GM12878 (cell line): ENCODE data around the gene LIMS1. TPM values are rescaled to one million over a fixed set of nuclear protein-coding genes. Genes with fewer than 3 reads are reported as not detected.

Experiments used
- CREM ChIP-seq: IDR thresholded peaks from 2 replicates; pipeline ENCODE4 v1.6.1; 2014; ENCODE audit warnings: antibody characterized with exemption, low read depth
- E2F8 ChIP-seq: fragments of 450-650 bp; IDR thresholded peaks from 2 replicates; pipeline ENCODE4 v1.6.1; 2018; ENCODE audit warnings: mild to moderate bottlenecking, low read depth, moderate library complexity; ENCODE audit not compliant: partially characterized antibody
- ELK1 ChIP-seq: IDR thresholded peaks from 2 replicates; pipeline ENCODE4 v1.6.1; 2012; ENCODE audit warnings: low read depth, low read length, improper control_type of control experiment
- GABPA ChIP-seq: IDR thresholded peaks from 2 replicates; pipeline ENCODE4 v1.6.1; 2014; ENCODE audit warnings: antibody characterized with exemption, low read depth, mild to moderate bottlenecking, inconsistent platforms
- HCFC1 ChIP-seq: fragments of 150-350 bp; IDR thresholded peaks from 2 replicates; pipeline ENCODE4 v1.6.1; 2014; ENCODE audit warnings: low read length
- HDAC2 ChIP-seq: fragments of 200-600 bp; sonication (generic); IDR thresholded peaks from 2 replicates; pipeline ENCODE4 v1.6.1; 2017
- MEF2A ChIP-seq: IDR thresholded peaks from 2 replicates; pipeline ENCODE4 v1.6.1; 2011; ENCODE audit warnings: low read depth, mild to moderate bottlenecking, low read length, moderate library complexity; ENCODE audit not compliant: insufficient read depth
- MXI1 ChIP-seq: fragments of 150-350 bp; IDR thresholded peaks from 2 replicates; pipeline ENCODE4 v1.6.1; 2011; ENCODE audit warnings: low read depth, mild to moderate bottlenecking, inconsistent platforms, low read length, improper control_type of control experiment
- NBN ChIP-seq: fragments of 450-650 bp; IDR thresholded peaks from 2 replicates; pipeline ENCODE4 v1.6.1; 2016
- NR2C1 ChIP-seq: fragments of 450-650 bp; IDR thresholded peaks from 2 replicates; pipeline ENCODE4 v1.6.1; 2017; ENCODE audit warnings: antibody characterized with exemption, mild to moderate bottlenecking, moderate library complexity
- POLR2AphosphoS2 ChIP-seq: IDR thresholded peaks from 2 replicates; pipeline ENCODE4 v1.6.1; 2011; ENCODE audit warnings: low read depth, mild to moderate bottlenecking, low read length, improper control_type of control experiment, moderate library complexity
- RAD21 ChIP-seq: IDR thresholded peaks from 2 replicates; pipeline ENCODE4 v1.6.1; 2011; ENCODE audit warnings: mild to moderate bottlenecking, low read depth, low read length, moderate library complexity; ENCODE audit not compliant: insufficient read depth
- RELA ChIP-seq: fragments of 450-650 bp; IDR thresholded peaks from 2 replicates; pipeline ENCODE4 v1.8.0; 2014; ENCODE audit warnings: borderline replicate concordance; ENCODE audit not compliant: partially characterized antibody
- SMAD1 ChIP-seq: fragments of 450-650 bp; IDR thresholded peaks from 2 replicates; pipeline ENCODE4 v1.6.1; 2018; ENCODE audit warnings: mild to moderate bottlenecking, low read depth; ENCODE audit not compliant: partially characterized antibody
- SP1 ChIP-seq: IDR thresholded peaks from one replicate; pipeline ENCODE4 v1.6.1; 2011; ENCODE audit warnings: low read depth, low read length
- SREBF1 ChIP-seq: IDR thresholded peaks from 2 replicates; pipeline ENCODE4 v1.6.1; 2012; ENCODE audit warnings: mild to moderate bottlenecking, low read length
- SUPT20H ChIP-seq: IDR thresholded peaks from 2 replicates; pipeline ENCODE4 v1.6.1; 2011; ENCODE audit warnings: low read depth, mild to moderate bottlenecking, low read length, moderate library complexity, borderline replicate concordance; ENCODE audit not compliant: control insufficient read depth
- TCF7 ChIP-seq: IDR thresholded peaks from 2 replicates; pipeline ENCODE4 v1.6.1; 2014; ENCODE audit warnings: antibody characterized with exemption, borderline replicate concordance
- WRNIP1 ChIP-seq: IDR thresholded peaks from 2 replicates; pipeline ENCODE4 v1.6.1; 2011; ENCODE audit warnings: low read depth, low read length, improper control_type of control experiment, borderline replicate concordance
- ZBED1 ChIP-seq: IDR thresholded peaks from 2 replicates; pipeline ENCODE4 v1.6.1; 2016; ENCODE audit warnings: borderline replicate concordance
- ZNF384 ChIP-seq: IDR thresholded peaks from 2 replicates; pipeline ENCODE4 v1.6.1; 2012; ENCODE audit warnings: low read depth, mild to moderate bottlenecking, low read length, improper control_type of control experiment, borderline replicate concordance
- polyA plus RNA-seq, 11 experiments: library from polyadenylated mRNA; depleted of rRNA in 4 of 11; unstranded in 6 of 11; stranded (reverse) in 5 of 11; fragments of >200 nt; fragmentation: Nextera tagmentation in 4 of 11; fragmentation: Illumina TruSeq in 1 of 11; extraction: Ambion mirVana in 4 of 11; extraction: Trizol in 1 of 11; gene quantifications; 1 replicate in 1 of 11; 2 replicates in 10 of 11; pipeline versions ENCODE4 v1.2.1 to v1.2.3, GENCODE V29; 2011 to 2016; ENCODE audit warnings: inconsistent platforms in 2 of 11, missing spikeins in 2 of 11, low read depth in 1 of 11
- total RNA-seq, 4 experiments: library from RNA; depleted of rRNA in 3 of 4; stranded (reverse); fragments of >200 nt in 3 of 4; fragmentation: Illumina TruSeq in 1 of 4; extraction: Trizol in 1 of 4; gene quantifications; 2 replicates each; pipeline versions ENCODE4 v1.2.1 to v1.2.3, GENCODE V29; 2013 to 2021
- TF ChIP-seq, protein P1 (sequence below): IDR thresholded peaks from 2 replicates; pipeline ENCODE4 v1.6.1; 2012; ENCODE audit warnings: mild to moderate bottlenecking, low read depth, low read length

Gene LIMS1
- total and polyA plus RNA-seq, 10 of the 15 experiments (the other 5 are each of a cell fraction or from before 2014, with no cell fraction given), result 15.7 to 98.1 (median 43.9) TPM

- no peak for TF ChIP-seq ELK1
- TF ChIP-seq SREBF1, result no peak
- TF ChIP-seq GABPA, result no peak
- TF ChIP-seq MXI1, result peak; percentile 95
- TF ChIP-seq MEF2A, result no peak
- peak; percentile 100 for TF ChIP-seq CREM
- TF ChIP-seq NR2C1, result no peak
- TF ChIP-seq RELA, result peak; percentile 90
- TF ChIP-seq SUPT20H, result no peak
- no peak for TF ChIP-seq E2F8
- peak; percentile 49 for TF ChIP-seq SP1
- no peak for TF ChIP-seq RAD21
- 0 out of 2 replicates have a peak, but pooled peaks have one; percentile 61 for TF ChIP-seq POLR2AphosphoS2
- TF ChIP-seq HCFC1, result peak; percentile 79
- TF ChIP-seq ZNF384, result no peak
- TF ChIP-seq ZBED1, result no peak; the same call in 1 of the 2 replicates
- peak; percentile 75 for TF ChIP-seq SMAD1
- TF ChIP-seq, protein P1, sequence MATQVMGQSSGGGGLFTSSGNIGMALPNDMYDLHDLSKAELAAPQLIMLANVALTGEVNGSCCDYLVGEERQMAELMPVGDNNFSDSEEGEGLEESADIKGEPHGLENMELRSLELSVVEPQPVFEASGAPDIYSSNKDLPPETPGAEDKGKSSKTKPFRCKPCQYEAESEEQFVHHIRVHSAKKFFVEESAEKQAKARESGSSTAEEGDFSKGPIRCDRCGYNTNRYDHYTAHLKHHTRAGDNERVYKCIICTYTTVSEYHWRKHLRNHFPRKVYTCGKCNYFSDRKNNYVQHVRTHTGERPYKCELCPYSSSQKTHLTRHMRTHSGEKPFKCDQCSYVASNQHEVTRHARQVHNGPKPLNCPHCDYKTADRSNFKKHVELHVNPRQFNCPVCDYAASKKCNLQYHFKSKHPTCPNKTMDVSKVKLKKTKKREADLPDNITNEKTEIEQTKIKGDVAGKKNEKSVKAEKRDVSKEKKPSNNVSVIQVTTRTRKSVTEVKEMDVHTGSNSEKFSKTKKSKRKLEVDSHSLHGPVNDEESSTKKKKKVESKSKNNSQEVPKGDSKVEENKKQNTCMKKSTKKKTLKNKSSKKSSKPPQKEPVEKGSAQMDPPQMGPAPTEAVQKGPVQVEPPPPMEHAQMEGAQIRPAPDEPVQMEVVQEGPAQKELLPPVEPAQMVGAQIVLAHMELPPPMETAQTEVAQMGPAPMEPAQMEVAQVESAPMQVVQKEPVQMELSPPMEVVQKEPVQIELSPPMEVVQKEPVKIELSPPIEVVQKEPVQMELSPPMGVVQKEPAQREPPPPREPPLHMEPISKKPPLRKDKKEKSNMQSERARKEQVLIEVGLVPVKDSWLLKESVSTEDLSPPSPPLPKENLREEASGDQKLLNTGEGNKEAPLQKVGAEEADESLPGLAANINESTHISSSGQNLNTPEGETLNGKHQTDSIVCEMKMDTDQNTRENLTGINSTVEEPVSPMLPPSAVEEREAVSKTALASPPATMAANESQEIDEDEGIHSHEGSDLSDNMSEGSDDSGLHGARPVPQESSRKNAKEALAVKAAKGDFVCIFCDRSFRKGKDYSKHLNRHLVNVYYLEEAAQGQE, result no peak
- no peak for TF ChIP-seq TCF7
- TF ChIP-seq WRNIP1, result no peak
- TF ChIP-seq NBN, result peak; percentile 98
- no peak; the same call in 1 of the 2 replicates for TF ChIP-seq HDAC2
Observed at GRCh38 chr2:108719149-108720044, 185.1 kb downstream of the LIMS1 start, which contains the start of gene RANBP2 (continued).
